Stimulated activated CD4-positive, alpha-beta T cell treated with anti-CD3 and anti-CD28 coated beads, Interleukin-4, amount 100 ng/mL, for 48 hours (primary cell): ENCODE data around the gene FGD4.

Source experiments
- DNase-seq, 2 donors: peaks; one replicate each; pipeline ENCODE4 v3.0.0-alpha.2; 2020; ENCODE audit warnings: low read depth in 2 of 2

FGD4 gene

DNA sequence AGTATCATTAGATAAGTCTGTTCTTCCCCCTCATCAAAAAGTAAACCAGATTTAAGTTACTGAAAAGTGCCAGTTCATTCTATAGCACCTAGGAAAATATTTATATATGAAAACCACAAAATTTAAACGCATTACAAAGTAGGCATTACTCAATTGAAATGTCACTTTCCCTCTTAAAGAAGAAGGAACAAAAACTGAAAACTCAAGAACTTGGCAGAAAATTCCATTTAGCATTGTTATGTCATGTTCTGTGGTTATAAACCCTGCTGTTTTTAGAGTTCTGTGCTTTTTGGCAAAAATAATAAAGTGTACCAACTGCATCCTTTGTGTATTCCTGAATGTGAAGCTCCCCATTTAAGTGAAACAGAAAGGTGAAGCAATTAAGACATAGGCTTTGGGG lies 3.6 kb downstream of the FGD4 start:
- DNase-seq, result no peak

DNA sequence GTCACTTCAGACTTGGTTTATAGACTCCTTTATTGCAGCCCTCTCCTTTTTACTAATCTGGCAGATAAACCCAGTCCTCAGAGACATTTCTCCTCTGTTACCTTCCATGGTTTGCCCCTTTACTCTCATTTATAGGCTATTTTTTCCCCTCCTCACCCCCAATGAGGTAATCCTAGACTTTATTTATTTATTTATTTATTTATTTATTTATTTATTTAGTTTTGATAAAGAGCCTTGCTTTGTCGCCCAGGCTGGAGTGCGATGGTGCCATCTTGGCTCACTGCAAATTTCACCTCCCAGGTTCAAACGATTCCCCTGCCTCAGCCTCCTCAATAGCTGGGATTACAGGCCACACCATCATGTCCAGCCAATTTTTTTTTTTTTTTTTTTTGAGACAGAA lies 8.4 kb downstream of the FGD4 start:
- DNase-seq, result no peak

- no peak for DNase-seq
Measured at GRCh38 chr12:32413412-32413811, 14.1 kb downstream of the FGD4 start.

DNA sequence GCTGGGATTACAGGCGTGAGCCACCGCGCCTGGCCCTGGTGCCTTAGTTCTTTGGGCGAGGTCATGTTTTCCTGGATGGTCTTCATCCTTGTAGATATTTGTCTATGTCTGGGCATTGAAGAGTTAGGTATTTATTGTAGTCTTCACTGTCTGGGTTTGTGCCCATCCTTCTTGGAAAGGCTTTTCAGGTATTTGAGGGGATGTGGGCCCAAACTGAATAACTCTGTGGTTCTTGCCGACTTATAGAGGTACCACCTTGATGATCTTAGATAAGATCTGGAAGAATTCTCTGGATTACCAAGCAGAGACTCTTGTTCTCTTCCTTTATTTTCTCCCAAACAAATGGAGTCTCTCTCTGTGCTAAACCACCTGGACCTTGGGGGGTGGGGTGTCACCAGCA lies 18.9 kb downstream of the FGD4 start:
- DNase-seq, result no peak

DNA sequence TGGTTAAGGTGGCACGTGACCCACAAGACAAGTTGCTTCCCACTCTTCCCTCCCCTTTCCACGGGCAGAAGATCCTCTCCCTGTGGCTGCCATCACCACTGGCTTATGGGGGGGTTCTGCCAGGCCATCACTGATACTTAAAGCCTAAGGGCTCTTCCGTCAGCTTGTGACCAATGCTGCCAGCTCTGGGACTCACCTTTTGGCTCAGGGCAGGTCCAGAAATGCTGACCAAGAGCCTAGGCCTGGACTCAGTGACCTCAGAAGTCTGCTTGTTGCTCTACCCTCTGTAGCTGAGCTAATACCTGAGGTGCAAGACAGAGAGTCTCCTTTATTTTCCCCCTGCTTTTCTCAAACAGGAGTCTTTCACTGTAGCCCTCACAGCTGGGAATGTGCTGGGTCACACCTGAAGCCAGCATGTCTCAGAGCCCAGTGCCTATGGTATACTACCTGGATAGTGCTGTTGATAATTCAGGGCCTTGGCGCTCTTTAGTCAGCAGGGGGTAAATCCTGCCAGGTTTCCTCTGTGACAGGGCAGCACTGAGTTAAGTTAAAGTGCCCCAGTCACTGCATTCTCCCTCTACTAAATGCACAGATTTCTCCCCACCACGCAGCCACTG lies 19.7 kb downstream of the FGD4 start:
- DNase-seq, result no peak

GRCh38 chr12:32419520-32419960 lies 20.2 kb downstream of the FGD4 start:
- no peak for DNase-seq

DNA sequence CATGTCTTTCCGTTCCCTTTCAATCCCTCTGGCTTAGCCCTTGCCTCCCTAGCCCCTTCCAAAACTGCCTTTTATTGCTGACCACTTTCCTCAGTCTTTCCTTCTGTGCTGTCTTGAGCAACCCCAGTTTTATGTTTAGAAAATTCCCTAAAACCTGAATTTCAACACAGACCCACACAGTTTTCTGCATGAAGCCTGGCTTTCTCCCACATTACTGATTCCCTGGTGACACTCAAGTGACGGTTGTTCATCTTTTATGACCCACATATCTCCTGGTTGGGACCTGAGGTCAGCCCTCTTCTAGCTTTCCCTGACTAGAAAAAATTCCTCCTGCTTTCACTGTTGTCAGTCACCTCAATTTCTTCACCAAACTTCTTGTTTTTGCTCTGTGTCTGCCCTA lies 21.0 kb downstream of the FGD4 start:
- no peak for DNase-seq

DNA sequence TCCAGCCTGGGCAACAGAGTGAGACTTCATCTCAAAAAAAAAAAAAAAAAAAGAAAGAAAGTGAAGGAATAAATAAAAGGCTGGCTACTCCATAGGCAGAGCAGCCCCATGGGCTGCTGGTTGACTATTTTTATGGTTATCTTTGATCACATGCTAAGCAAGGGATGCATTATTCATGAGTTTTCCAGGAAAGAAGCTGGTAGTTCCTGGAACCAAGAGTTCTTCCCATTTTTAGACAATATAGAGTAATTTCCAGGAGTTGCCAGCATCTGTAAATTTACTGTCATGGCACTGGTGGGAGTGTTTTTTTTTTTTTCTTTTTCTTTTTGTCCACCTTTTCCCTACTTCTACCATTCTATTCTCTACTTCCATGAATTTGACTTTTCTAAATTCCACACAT lies 24.2 kb downstream of the FGD4 start:
- no peak for DNase-seq

DNA sequence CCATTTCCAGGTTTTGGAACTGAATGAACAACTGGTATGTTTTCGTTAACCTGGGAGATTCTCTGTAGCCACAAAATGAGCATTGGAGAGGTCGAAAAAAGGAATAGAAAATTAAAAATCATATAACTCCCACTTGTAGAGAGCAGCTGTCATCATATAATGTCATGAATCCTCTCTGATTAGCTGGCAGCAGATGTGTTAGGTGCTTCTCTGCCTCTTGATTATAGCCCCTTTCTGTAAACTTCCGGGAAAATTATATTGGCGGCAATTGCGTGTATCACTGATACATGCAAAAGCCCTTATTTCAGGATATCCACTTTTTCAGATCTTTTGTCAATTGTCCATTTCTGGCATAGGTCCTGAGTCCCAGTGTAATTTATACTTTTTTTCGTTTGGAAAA lies 31.7 kb downstream of the FGD4 start:
- no peak for DNase-seq

DNA sequence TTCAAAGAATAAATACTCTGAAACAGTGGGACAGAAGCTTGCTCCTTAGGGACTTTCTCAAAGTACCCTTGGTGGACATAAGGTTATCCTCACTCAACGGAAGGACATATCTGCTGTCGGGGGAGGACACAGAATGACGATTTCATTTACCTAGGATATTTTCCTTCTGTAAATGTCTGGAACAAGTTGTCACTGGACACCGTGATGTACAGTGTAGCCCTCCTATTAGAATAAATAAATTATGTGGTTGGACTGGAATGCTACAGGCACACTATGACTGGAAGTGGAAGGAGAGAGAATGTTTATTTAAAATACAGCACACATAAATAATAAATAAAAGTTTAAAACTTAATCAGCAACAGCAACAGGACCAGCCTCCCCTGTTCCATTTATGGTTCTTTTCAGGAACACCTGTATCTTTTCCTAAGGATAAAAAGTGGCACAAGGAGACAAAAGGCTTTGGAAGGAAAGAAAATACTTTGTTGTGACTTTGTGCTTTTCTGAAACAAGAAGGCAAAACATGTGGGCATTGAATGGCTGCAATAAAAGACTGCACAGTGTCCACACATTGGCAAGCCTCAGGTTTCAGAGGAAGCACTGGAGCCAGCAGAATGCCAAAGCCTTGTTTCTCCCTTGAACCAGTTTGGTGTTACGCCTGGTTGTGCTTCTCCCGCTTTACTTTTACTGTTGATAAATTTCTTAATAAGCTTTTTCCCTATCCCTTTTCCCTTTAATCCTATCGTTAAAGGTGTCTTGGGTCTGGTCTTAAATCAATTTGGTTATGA lies 36.8 kb downstream of the FGD4 start:
- DNase-seq, result no peak

- DNase-seq, result no peak
Measured at GRCh38 chr12:32437095-32437515, 37.7 kb downstream of the FGD4 start.

GRCh38 chr12:32440120-32440865 lies 40.9 kb downstream of the FGD4 start:
- DNase-seq, result no peak

GRCh38 chr12:32443491-32443890 lies 44.1 kb downstream of the FGD4 start:
- DNase-seq, result no peak

- DNase-seq, result no peak
Measured at GRCh38 chr12:32444895-32445294, 45.5 kb downstream of the FGD4 start.

GRCh38 chr12:32445356-32445755 lies 46.0 kb downstream of the FGD4 start:
- no peak for DNase-seq

- no peak for DNase-seq
Measured at GRCh38 chr12:32446316-32447119, 47.2 kb downstream of the FGD4 start.

- no peak for DNase-seq
Measured at GRCh38 chr12:32448586-32448985, 49.2 kb downstream of the FGD4 start.

GRCh38 chr12:32450363-32450762 lies 51.0 kb downstream of the FGD4 start:
- DNase-seq, result no peak

DNA sequence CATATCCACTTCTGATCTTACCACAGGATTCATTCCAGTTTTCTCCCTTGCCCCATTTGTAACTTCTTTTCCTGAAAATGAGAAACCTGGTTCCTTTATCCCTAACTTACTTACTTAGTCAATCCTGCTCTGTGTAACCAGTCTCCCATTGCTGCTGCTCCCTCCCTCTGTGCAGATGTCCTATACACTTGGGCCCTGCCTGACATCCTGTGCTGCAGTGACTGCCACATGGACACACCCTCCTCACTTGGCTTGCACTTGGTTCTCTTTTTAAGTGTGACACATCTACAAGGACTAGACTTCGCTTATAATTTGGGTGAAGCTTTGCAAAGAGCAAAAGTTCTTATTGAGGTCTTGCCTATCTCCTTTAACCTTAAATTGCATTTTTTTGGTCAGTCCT lies 51.4 kb downstream of the FGD4 start:
- DNase-seq, result no peak

DNA sequence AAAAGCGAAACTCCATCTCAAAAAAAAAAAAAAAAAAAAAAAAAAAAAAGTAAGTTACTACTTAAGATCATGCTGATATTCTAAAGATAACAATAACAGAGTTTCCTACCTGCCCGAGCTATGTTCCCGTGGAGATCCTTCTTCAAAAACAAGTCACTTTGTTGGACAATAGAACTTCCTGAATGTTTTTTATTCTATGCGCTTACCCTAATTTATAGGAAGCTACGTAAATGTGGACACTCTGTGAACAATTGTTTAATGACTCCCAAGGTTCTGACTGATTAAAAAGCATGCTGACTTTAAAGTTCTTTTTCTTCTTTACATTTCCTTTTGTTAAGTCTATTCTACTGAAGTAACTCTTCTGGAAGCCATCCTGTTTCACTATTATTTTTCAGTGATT lies 52.5 kb downstream of the FGD4 start:
- DNase-seq, result no peak

DNA sequence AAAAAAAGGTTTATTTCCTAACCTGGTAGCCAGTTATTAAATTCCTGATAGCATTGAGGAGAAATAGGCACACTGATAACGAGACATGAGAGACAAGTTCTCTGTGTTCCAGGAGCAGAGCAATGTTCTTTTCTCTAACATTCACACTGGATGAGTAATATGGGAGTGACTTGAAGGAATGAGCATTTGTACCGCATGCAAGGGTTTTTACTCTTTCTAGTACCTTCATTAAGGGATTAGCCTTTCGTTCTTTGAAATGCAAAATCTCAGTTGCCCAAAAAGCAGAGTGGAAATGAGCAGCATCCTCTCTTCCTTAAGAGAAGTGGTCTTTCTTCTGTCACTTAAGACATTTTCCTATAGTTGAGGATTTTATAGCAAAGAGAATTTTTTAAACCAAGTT lies 54.7 kb downstream of the FGD4 start:
- DNase-seq, result no peak

GRCh38 chr12:32454866-32455265 lies 55.5 kb downstream of the FGD4 start:
- DNase-seq, result no peak
